Spinal cord (tissue), 10 donors: ENCODE measurements around the gene MTUS2. TPM values are rescaled to one million over a fixed set of nuclear protein-coding genes. Genes with fewer than 3 reads are reported as not detected.

Experiments
- DNase-seq, 6 donors: peaks; one replicate each; pipeline versions ENCODE4 v3.0.0 to v3.0.0-alpha.2; 2013 to 2015; ENCODE audit warnings: low spot score in 6 of 6, low read depth in 4 of 6
- H3K27ac ChIP-seq: one replicate; pipeline ENCODE4 v1.5.1; 2013; ENCODE audit warnings: low read depth, low read length, control low read depth
- H3K27me3 ChIP-seq: one replicate; pipeline ENCODE4 v1.6.1; 2013; ENCODE audit warnings: low read length; ENCODE audit not compliant: control insufficient read depth, insufficient read depth
- H3K36me3 ChIP-seq: one replicate; pipeline ENCODE4 v1.6.1; 2013; ENCODE audit warnings: low read length; ENCODE audit not compliant: control insufficient read depth, insufficient read depth
- H3K4me1 ChIP-seq: one replicate; pipeline ENCODE4 v1.6.1; 2013; ENCODE audit warnings: low read length; ENCODE audit not compliant: control insufficient read depth, insufficient read depth
- H3K4me3 ChIP-seq: one replicate; pipeline ENCODE4 v1.5.1; 2013; ENCODE audit warnings: low read depth, low read length, control low read depth
- H3K9me3 ChIP-seq: one replicate; pipeline ENCODE4 v1.6.1; 2013; ENCODE audit warnings: low read length; ENCODE audit not compliant: control insufficient read depth, insufficient read depth
- WGBS: methylation state at CpG from one replicate; pipeline ENCODE4 v1.1.5; 2013; ENCODE audit warnings: missing lambda C conversion rate; ENCODE audit not compliant: insufficient coverage; 5-methylcytosine and 5-hydroxymethylcytosine counted together
- polyA plus RNA-seq, 2 donors: library from polyadenylated mRNA; unstranded; fragments of 120-200 nt; gene quantifications; one replicate each; pipeline ENCODE4 v1.2.1, GENCODE V29; 2013; ENCODE audit not compliant: insufficient read length in 2 of 2
- total RNA-seq, 2 donors: library from RNA; depleted of rRNA in 1 of 2; stranded (reverse); fragments of 120-200 nt in 1 of 2; fragments of >200 nt in 1 of 2; gene quantifications; one replicate each; pipeline versions ENCODE4 v1.2.3 to v1.2.4, GENCODE V29; 2013 to 2014
- donor health status: healthy.

Gene MTUS2
- total and polyA plus RNA-seq, 4 donors: 4.6 to 12.5 (median 10.1) TPM

GRCh38 chr13:29524176-29524575, 704.0 kb downstream of the MTUS2 start:
- H3K4me3 ChIP-seq: no peak overlapping the region
- H3K36me3 ChIP-seq: peaks cover 68% of the 10 kb centered on the region
- 92% methylated on average over 13 of the region's 17 CpGs for WGBS
- no peak overlapping the region for H3K27ac ChIP-seq
- no peak for DNase-seq
- H3K27me3 ChIP-seq: no peaks in the 10 kb centered on the region
- H3K4me1 ChIP-seq: peaks cover 23% of the 10 kb centered on the region
- no peaks in the 10 kb centered on the region for H3K9me3 ChIP-seq

GRCh38 chr13:29524641-29525040, 704.5 kb downstream of the MTUS2 start:
- WGBS: 85% methylated on average over 9 of the region's 9 CpGs
- DNase-seq: no peak
- Histone ChIP-seq H3K4me1 (peaks cover 23% of the 10 kb centered on the region), H3K27me3 (no peaks in the 10 kb centered on the region), H3K9me3 (no peaks in the 10 kb centered on the region), H3K4me3 (no peak overlapping the region), H3K36me3 (peaks cover 69% of the 10 kb centered on the region), H3K27ac (no peak overlapping the region)

- Histone ChIP-seq H3K36me3 (peaks cover 67% of the 10 kb centered on the region), H3K9me3 (no peaks in the 10 kb centered on the region), H3K4me1 (peaks cover 23% of the 10 kb centered on the region), H3K27ac (no peak overlapping the region), H3K4me3 (no peak overlapping the region), H3K27me3 (no peaks in the 10 kb centered on the region)
- WGBS: 94% methylated on average over 4 of the region's 7 CpGs
- no peak for DNase-seq
Measured at GRCh38 chr13:29525757-29526156, 705.6 kb downstream of the MTUS2 start.

- Histone ChIP-seq H3K4me1 (peaks cover 23% of the 10 kb centered on the region), H3K9me3 (no peaks in the 10 kb centered on the region), H3K27me3 (no peaks in the 10 kb centered on the region), H3K27ac (no peak overlapping the region), H3K36me3 (peaks cover 61% of the 10 kb centered on the region), H3K4me3 (no peak overlapping the region)
- WGBS: 96% methylated on average over 10 of the region's 14 CpGs
- DNase-seq: no peak
Measured at GRCh38 chr13:29526741-29527140, 706.6 kb downstream of the MTUS2 start.

GRCh38 chr13:29527511-29527910, 707.4 kb downstream of the MTUS2 start:
- Histone ChIP-seq H3K4me1 (peaks cover 23% of the 10 kb centered on the region), H3K27ac (no peak overlapping the region), H3K36me3 (peaks cover 59% of the 10 kb centered on the region), H3K27me3 (no peaks in the 10 kb centered on the region), H3K9me3 (no peaks in the 10 kb centered on the region), H3K4me3 (no peak overlapping the region)
- 68% methylated on average over 6 of the region's 8 CpGs for WGBS
- no peak for DNase-seq

- peaks cover 26% of the 10 kb centered on the region for H3K4me1 ChIP-seq
- DNase-seq: no peak
- 100% methylated on average over 1 of the region's 5 CpGs for WGBS
- H3K9me3 ChIP-seq: no peaks in the 10 kb centered on the region
- no peak overlapping the region for H3K27ac ChIP-seq
- H3K27me3 ChIP-seq: no peaks in the 10 kb centered on the region
- H3K36me3 ChIP-seq: peaks cover 61% of the 10 kb centered on the region
- H3K4me3 ChIP-seq: no peak overlapping the region
Measured at GRCh38 chr13:29527916-29528315, 707.8 kb downstream of the MTUS2 start.

- Histone ChIP-seq H3K27me3 (no peaks in the 10 kb centered on the region), H3K27ac (no peak overlapping the region), H3K4me3 (no peak overlapping the region), H3K36me3 (peaks cover 48% of the 10 kb centered on the region), H3K9me3 (no peaks in the 10 kb centered on the region), H3K4me1 (peaks cover 21% of the 10 kb centered on the region)
- no peak for DNase-seq
- 80% methylated on average over 1 of the region's 5 CpGs for WGBS
Measured at GRCh38 chr13:29529754-29530153, 709.6 kb downstream of the MTUS2 start.

- Histone ChIP-seq H3K9me3 (no peaks in the 10 kb centered on the region), H3K27ac (no peak overlapping the region), H3K4me3 (no peak overlapping the region), H3K4me1 (peaks cover 17% of the 10 kb centered on the region), H3K27me3 (no peaks in the 10 kb centered on the region), H3K36me3 (peaks cover 43% of the 10 kb centered on the region)
- no CpG with 5 or more reads among the region's 5 CpGs for WGBS
- DNase-seq: peak in 1 of 6 donors; percentile 40
Measured at GRCh38 chr13:29530901-29531300, 710.8 kb downstream of the MTUS2 start.

- peaks cover 40% of the 10 kb centered on the region for H3K36me3 ChIP-seq
- WGBS: 57% methylated on average over 5 of the region's 5 CpGs
- peak in 2 of 6 donors; percentile 33 to 63 for DNase-seq
Measured at GRCh38 chr13:29532116-29532515, 712.0 kb downstream of the MTUS2 start.

GRCh38 chr13:29532821-29533220, 712.7 kb downstream of the MTUS2 start:
- no peak overlapping the region for H3K4me3 ChIP-seq
- no peak for DNase-seq
- H3K27ac ChIP-seq: no peak overlapping the region
- H3K27me3 ChIP-seq: no peaks in the 10 kb centered on the region
- 80% methylated on average over 14 of the region's 17 CpGs for WGBS
- H3K4me1 ChIP-seq: peaks cover 16% of the 10 kb centered on the region
- H3K36me3 ChIP-seq: peaks cover 37% of the 10 kb centered on the region
- no peaks in the 10 kb centered on the region for H3K9me3 ChIP-seq

More at GRCh38 chr13:29532116-29532515, 712.0 kb downstream of the MTUS2 start:
- Histone ChIP-seq H3K4me1 (peaks cover 17% of the 10 kb centered on the region), H3K4me3 (no peak overlapping the region), H3K9me3 (no peaks in the 10 kb centered on the region), H3K27ac (no peak overlapping the region), H3K27me3 (no peaks in the 10 kb centered on the region)
